NOMO-1 (cell line): Measurements from ENCODE around the gene GPT2.
A peak's percentile ranks its signal among the peaks of the same experiment; 100 is the strongest.

Source experiments
- DNase-seq, 2 experiments: peaks; one replicate each; lab custom pipeline; 2025; ENCODE audit not compliant: unreplicated experiment in 2 of 2; lab: John Stamatoyannopoulos, UW

Gene GPT2, protein sequence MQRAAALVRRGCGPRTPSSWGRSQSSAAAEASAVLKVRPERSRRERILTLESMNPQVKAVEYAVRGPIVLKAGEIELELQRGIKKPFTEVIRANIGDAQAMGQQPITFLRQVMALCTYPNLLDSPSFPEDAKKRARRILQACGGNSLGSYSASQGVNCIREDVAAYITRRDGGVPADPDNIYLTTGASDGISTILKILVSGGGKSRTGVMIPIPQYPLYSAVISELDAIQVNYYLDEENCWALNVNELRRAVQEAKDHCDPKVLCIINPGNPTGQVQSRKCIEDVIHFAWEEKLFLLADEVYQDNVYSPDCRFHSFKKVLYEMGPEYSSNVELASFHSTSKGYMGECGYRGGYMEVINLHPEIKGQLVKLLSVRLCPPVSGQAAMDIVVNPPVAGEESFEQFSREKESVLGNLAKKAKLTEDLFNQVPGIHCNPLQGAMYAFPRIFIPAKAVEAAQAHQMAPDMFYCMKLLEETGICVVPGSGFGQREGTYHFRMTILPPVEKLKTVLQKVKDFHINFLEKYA

DNA sequence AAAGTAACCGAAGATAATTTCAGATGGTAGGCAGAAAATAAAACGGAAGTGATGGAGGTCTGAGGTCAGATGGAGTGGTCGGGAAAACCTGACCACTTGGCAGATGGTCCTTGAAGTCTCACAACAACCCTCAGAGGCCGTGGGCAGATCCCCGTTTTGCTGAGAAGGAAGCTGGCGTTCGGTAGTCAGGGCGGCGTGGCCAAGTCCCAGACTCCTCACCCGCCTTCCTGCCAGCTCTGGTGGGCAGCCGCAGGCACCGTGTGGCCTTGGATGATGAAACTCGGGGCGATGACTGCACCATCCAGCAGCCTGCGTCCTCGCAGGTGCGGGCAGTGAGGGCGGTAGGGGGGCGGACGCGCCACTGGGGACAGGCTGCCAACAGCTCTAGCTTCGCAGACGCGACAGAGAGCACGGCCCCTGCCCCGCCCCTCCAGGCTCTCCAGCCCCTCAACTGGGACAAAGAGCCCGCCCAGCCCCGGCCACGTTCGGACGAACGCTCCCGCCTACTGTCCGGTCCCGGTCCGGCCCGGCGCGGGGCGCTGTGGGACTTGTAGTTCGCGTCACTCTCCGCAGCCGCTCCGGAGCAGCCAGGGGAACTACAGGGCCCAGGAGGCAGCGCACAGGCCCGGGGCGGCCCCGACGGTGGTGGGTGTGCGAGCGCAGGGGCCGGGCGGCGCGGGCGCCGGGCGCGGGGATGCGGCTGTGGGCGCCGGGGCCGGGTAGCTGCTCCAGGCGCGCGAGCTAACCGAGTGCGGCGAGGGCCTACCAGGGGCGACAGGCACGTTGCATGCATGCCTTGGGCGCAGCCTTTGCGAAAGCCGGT is at the start of gene GPT2:
Gene GPT2 (plus strand): TSS at position 673 of the 823 bp plus-strand sequence. CDS start 354 bp downstream, outside the sequence.
- peak; percentile 86 to 88 for DNase-seq

- DNase-seq: peak; percentile 26 to 56
These were observed 47.3 kb upstream of the GPT2 start for GRCh38 chr16:46836534-46837530.

- DNase-seq: no peak
These were observed 44.1 kb upstream of the GPT2 start for GRCh38 chr16:46839986-46840443.

GRCh38 chr16:46842192-46842895 is 41.8 kb upstream of the GPT2 start:
- no peak for DNase-seq

GRCh38 chr16:46843898-46844642 is 40.1 kb upstream of the GPT2 start:
- peak in 1 of 2 experiments; percentile 43 for DNase-seq

DNA sequence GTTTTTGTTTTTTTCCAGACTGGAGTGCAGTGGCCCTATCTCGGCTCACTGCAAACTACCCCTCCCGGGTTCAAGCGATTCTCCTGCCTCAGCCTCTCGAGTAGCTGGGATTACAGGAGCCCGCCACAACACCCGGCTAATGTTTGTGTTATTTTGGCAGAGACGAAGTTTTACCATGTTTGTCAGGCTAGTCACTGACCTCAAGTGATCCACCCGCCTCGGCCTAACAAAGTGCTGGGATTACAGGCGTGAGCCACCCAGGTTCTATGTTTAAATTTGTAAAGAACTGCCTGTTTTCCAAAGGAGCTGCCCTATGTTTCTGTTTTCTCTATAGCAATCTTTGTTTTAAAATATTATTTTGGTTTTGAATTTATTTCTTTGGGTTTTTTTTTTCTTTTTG is 39.4 kb upstream of the GPT2 start:
- no peak for DNase-seq

GRCh38 chr16:46845952-46846351 is 38.2 kb upstream of the GPT2 start:
- DNase-seq: no peak

GRCh38 chr16:46848768-46849764 is 35.1 kb upstream of the GPT2 start:
- DNase-seq: no peak

DNA sequence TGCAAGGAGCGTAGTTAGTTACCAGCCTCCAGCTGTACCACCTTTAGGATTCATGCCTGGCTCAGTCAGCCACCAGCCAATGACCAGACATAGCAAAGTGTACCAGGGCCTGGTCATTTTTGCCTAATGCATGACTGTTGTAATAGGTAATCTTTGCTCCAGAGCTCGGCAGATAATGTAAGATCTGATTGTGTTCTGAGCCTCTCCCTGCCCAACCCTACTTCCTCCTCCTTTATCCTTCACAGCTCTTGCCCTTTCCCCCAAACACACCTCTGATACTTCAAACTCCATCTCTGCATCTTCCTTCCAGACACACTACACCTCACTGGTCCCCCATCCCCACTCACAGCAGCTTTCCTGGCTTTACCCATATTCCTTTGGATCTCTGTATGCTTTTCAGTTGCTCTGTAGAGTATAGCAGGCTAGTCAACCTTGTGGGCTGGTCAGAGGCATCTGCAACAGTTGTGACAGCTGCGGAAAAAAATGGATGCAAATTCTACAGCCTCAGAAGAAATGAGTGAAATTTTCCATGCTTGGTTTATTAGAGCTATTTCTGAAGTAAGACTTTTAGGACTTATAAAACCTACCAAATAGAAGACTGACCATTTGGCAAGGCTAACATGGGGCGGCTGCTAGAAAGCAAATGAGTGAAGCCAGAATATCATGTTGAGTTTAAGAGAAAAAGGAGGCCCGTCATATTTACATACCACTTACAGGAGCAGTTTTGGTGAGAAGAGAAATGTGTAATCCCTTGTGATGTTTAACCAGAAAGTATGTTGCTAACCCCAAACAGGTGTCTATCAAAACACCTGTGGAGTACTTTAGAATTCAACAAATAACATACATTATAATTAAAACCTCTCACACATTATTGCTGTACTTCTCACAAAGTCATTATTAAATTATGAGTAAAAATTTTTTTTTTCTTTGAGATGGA is 33.3 kb upstream of the GPT2 start:
- no peak for DNase-seq

GRCh38 chr16:46852130-46852529 is 32.0 kb upstream of the GPT2 start:
- DNase-seq: no peak

GRCh38 chr16:46853713-46854443 is 30.3 kb upstream of the GPT2 start:
- peak; percentile 47 to 51 for DNase-seq

- no peak for DNase-seq
These were observed 29.3 kb upstream of the GPT2 start for GRCh38 chr16:46854846-46855245.

DNA sequence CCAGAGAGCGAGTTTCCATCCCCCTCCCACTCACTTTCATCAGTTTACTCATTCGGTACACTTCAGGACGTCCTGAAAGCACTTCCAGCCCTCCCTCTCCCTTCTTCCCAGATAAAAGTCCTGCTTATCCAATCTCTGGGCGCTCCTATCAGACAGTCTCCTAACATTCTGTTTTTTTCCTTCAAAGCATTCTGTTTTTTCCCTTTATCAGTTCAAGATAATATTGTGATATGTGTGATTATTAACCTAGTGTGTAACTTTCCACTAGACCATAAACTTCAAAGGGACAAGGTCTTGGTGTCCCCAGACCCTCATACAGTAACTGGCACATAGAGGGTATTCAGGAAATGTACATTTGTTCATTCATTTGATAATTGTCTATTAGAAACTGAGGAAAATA is 28.8 kb upstream of the GPT2 start:
- no peak for DNase-seq

DNA sequence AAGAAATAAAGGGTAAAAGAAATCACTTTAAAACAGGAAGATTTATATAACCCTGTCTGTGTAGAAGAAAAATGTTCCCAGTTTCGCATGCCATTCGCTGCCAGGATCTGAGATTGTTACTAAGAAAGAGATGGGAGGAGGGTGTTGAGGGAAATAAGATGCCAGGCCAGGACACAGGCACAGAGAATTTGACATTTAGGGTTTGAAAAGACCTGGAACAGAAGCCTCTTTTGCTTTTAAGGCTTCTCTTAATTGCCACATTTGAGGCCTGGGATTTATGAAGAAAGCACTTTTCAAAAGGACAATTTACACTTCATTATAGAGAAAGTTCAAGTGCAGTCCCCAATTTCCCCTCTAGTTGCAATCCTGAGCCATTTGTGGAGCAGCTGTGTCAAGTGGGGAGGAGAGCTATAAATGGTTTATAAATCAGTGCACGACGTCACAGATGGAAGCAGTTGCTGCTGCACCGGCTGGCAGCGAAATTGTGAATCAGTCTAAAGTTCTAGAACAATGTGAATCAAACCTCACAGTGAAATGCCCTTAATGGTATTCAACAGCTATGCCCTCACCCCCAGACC is 26.7 kb upstream of the GPT2 start:
- peak in 1 of 2 experiments; percentile 30 for DNase-seq

GRCh38 chr16:46858151-46858550 is 26.0 kb upstream of the GPT2 start:
- no peak for DNase-seq

- no peak for DNase-seq
These were observed 24.4 kb upstream of the GPT2 start for GRCh38 chr16:46859719-46860152.
